K562 (cell line): ENCODE measurements around the gene LIPH. TPM values are rescaled to one million over a fixed set of nuclear protein-coding genes. Genes with fewer than 3 reads are reported as not detected.
"Not testable (repeated sequence)": the region's sequence is repeated elsewhere in the genome, so short reads cannot be mapped to it uniquely, and the experiment has no call there.

Source experiments
- ATAC-seq: fragments of 200-7000 bp; cut with Tn5 transposase; 3 replicates; pipeline ENCODE4 v1.9.1; 2020; ENCODE audit warnings: moderate library complexity
- BruUV-seq: library from RNA; stranded (reverse); fragments of 400-500 nt; replicated peaks from 2 replicates; lab custom pipeline; 2021; lab: Mats Ljungman, UMichigan
- CTCF ChIA-PET: fragments of 300-600 bp; formaldehyde crosslinking; extraction: SDS; loops from one replicate; lab custom pipeline; 2021; ENCODE audit warnings: low intra/inter-chr PET ratio; lab: Yijun Ruan, JAX
- POLR2A ChIA-PET: fragments of 300-600, 350-650 bp; sonication (Branson Sonifier 250); formaldehyde crosslinking; extraction: SDS; loops from one replicate; lab custom pipeline; 2021; ENCODE audit warnings: antibody characterized with exemption, inconsistent platforms; lab: Yijun Ruan, JAX
- DNase-seq, 4 experiments: peaks; one replicate each; pipeline versions ENCODE4 v3.0.0 to v3.0.0-alpha.2; 2011 to 2018; ENCODE audit warnings: low spot score in 3 of 4, mixed read lengths in 3 of 4; ENCODE audit errors: extremely low read depth in 1 of 4
- FAIRE-seq: peaks from 2 replicates; lab custom pipeline; 2011; peaks lifted over from hg19 to GRCh38; lab: Jason Lieb, UNC
- H2AFZ ChIP-seq: 2 replicates; pipeline ENCODE4 v1.6.0; 2011; ENCODE audit warnings: low read depth, low read length, control low read depth, inconsistent platforms
- H3K27ac ChIP-seq: fragments of 200-600 bp; 3 replicates; pipeline ENCODE4 v1.8.0; 2011; ENCODE audit warnings: low read depth, mild to moderate bottlenecking, control low read depth, inconsistent platforms, low read length, moderate library complexity, mixed read lengths; ENCODE audit errors: extremely low read depth
- H3K27me3 ChIP-seq, 2 experiments: fragments of 300-600 bp in 1 of 2; 2 replicates in 1 of 2; 3 replicates in 1 of 2; pipeline versions ENCODE4 v1.6.0 to v1.8.0; 2011; ENCODE audit warnings: inconsistent platforms in 2 of 2, low read length in 2 of 2, mild to moderate bottlenecking in 1 of 2, mixed read lengths in 1 of 2, moderate library complexity in 1 of 2; ENCODE audit not compliant: control insufficient read depth in 2 of 2, insufficient read depth in 2 of 2
- H3K36me3 ChIP-seq: fragments of 300-600 bp; 3 replicates; pipeline ENCODE4 v1.8.0; 2011; ENCODE audit warnings: mild to moderate bottlenecking, low read length, inconsistent platforms; ENCODE audit not compliant: control insufficient read depth, insufficient read depth
- H3K4me1 ChIP-seq, 2 experiments: fragments of 200-600 bp in 1 of 2; replicated peaks in 1 of 2; 2 replicates in 1 of 2; 3 replicates in 1 of 2; pipeline versions ENCODE4 v1.5.1 to v1.8.0; 2011; ENCODE audit warnings: inconsistent platforms in 2 of 2, low read length in 2 of 2, mild to moderate bottlenecking in 1 of 2, mixed read lengths in 1 of 2, moderate library complexity in 1 of 2; ENCODE audit not compliant: control insufficient read depth in 2 of 2, insufficient read depth in 2 of 2
- H3K4me2 ChIP-seq: 2 replicates; pipeline ENCODE4 v1.6.1; 2011; ENCODE audit warnings: low read length, control low read depth, inconsistent platforms, mixed read lengths; ENCODE audit not compliant: insufficient read depth
- H3K4me3 ChIP-seq: fragments of 200-600 bp; sonication (generic), shearing (Covaris generic); 2 replicates; pipeline ENCODE4 v1.5.1; 2016; ENCODE audit warnings: control low read depth, inconsistent platforms
- H3K79me2 ChIP-seq: fragments of 200-600 bp; 3 replicates; pipeline ENCODE4 v1.8.0; 2011; ENCODE audit warnings: low read length, inconsistent platforms; ENCODE audit not compliant: control insufficient read depth, insufficient read depth
- H3K9ac ChIP-seq, 2 experiments: 2 replicates each; pipeline versions ENCODE4 v1.6.0 to v1.6.1; 2011; ENCODE audit warnings: low read depth in 2 of 2, low read length in 2 of 2, control low read depth in 1 of 2, inconsistent platforms in 1 of 2, mild to moderate bottlenecking in 1 of 2, mixed read lengths in 1 of 2; ENCODE audit not compliant: insufficient read depth in 1 of 2
- H3K9me1 ChIP-seq: one replicate; pipeline ENCODE4 v1.6.0; 2011; ENCODE audit warnings: inconsistent platforms, mild to moderate bottlenecking, low read length, moderate library complexity; ENCODE audit not compliant: control insufficient read depth, insufficient read depth
- H3K9me3 ChIP-seq: replicated peaks from 2 replicates; pipeline ENCODE4 v1.5.1; 2011; ENCODE audit warnings: low read depth, low read length, inconsistent platforms; ENCODE audit not compliant: control insufficient read depth, insufficient read depth
- H4K20me1 ChIP-seq: replicated peaks from 2 replicates; pipeline ENCODE4 v1.6.1; 2011; ENCODE audit warnings: low read length, inconsistent platforms, mixed read lengths; ENCODE audit not compliant: control insufficient read depth, insufficient read depth
- BCOR ChIP-seq: fragments of 450-650 bp; IDR thresholded peaks from 2 replicates; pipeline ENCODE4 v1.6.1; 2016
- CCAR2 ChIP-seq: fragments of 200-400 bp; formaldehyde crosslinking; IDR thresholded peaks from 2 replicates; pipeline ENCODE4 v1.6.1; 2017; ENCODE audit warnings: mild to moderate bottlenecking, low read depth, low read length
- CHD4 ChIP-seq: fragments of 200-600 bp; sonication (generic); IDR thresholded peaks from 3 replicates; pipeline ENCODE4 v1.6.1; 2012; ENCODE audit warnings: low read depth, mild to moderate bottlenecking, mixed read lengths, low read length, inconsistent platforms; ENCODE audit not compliant: insufficient read depth, insufficient replicate concordance, poor library complexity, severe bottlenecking
- ELF4 ChIP-seq: fragments of 450-650 bp; formaldehyde crosslinking; IDR thresholded peaks from 2 replicates; pipeline ENCODE4 v1.4.0; 2022; ENCODE audit warnings: missing genetic modification characterization
- EP400 ChIP-seq: fragments of 450-650 bp; IDR thresholded peaks from 2 replicates; pipeline ENCODE4 v1.6.1; 2017; ENCODE audit warnings: antibody characterized with exemption, mild to moderate bottlenecking, moderate library complexity
- KDM1A ChIP-seq, 2 experiments: fragments of 450-650 bp; IDR thresholded peaks; 2 replicates each; pipeline ENCODE4 v1.6.1; 2016; ENCODE audit warnings: mild to moderate bottlenecking in 2 of 2
- MAFG ChIP-seq: fragments of 450-650 bp; conservative IDR thresholded peaks from 2 replicates; pipeline ENCODE4 v1.6.1; 2016; ENCODE audit warnings: missing genetic modification characterization, missing compliant biosample characterization
- POLR3A ChIP-seq: IDR thresholded peaks from 2 replicates; pipeline ENCODE4 v1.6.1; 2011; ENCODE audit warnings: borderline replicate concordance, mild to moderate bottlenecking, moderate library complexity; ENCODE audit not compliant: insufficient read length, insufficient read depth; ENCODE audit errors: extremely low read depth
- RBM25 ChIP-seq: fragments of 200-400 bp; formaldehyde crosslinking; IDR thresholded peaks from 2 replicates; pipeline ENCODE4 v1.6.1; 2018; ENCODE audit warnings: low read length, low read depth, moderate library complexity; ENCODE audit not compliant: severe bottlenecking
- SIRT6 ChIP-seq: IDR thresholded peaks from one replicate; pipeline ENCODE4 v1.6.1; 2012; ENCODE audit warnings: low read depth, mild to moderate bottlenecking, control low read depth, inconsistent platforms, low read length, moderate library complexity
- SMARCA4 ChIP-seq: fragments of 450-650 bp; IDR thresholded peaks from 2 replicates; pipeline ENCODE4 v1.6.1; 2016
- SPI1 ChIP-seq: IDR thresholded peaks from 2 replicates; pipeline ENCODE4 v1.6.1; 2011; ENCODE audit warnings: low read depth, low read length, control low read depth, borderline replicate concordance
- ZFP36 ChIP-seq: fragments of 150-350 bp; IDR thresholded peaks from 2 replicates; pipeline ENCODE4 v1.6.1; 2018; ENCODE audit warnings: low read length, low read depth; ENCODE audit not compliant: partially characterized antibody
- ZFPM2 ChIP-seq: fragments of 250-450 bp; sonication (Bioruptor Pico); IDR thresholded peaks from 2 replicates; pipeline ENCODE4 v1.5.1; 2022; ENCODE audit warnings: mild to moderate bottlenecking
- ZNF121 ChIP-seq: sonication (generic); formaldehyde crosslinking; conservative IDR thresholded peaks from 2 replicates; pipeline ENCODE4 v1.8.0; 2022; ENCODE audit warnings: missing genetic modification reagents
- ZNF165 ChIP-seq: fragments of 250-450 bp; sonication (Bioruptor Pico); IDR thresholded peaks from 2 replicates; pipeline ENCODE4 v1.4.0; 2020; ENCODE audit warnings: borderline replicate concordance
- ZNF224 ChIP-seq: sonication (generic); formaldehyde crosslinking; IDR thresholded peaks from 2 replicates; pipeline ENCODE4 v1.8.0; 2022; ENCODE audit warnings: mild to moderate bottlenecking, missing genetic modification reagents
- WGBS: fragments of 100-300 bp; shearing (Covaris generic); methylation state at CpG from one replicate; pipeline ENCODE4 v1.1.6; 2016; ENCODE audit warnings: low coverage, mixed read lengths; ENCODE audit not compliant: insufficient coverage; ENCODE audit errors: missing lambda C conversion rate; 5-methylcytosine and 5-hydroxymethylcytosine counted together
- in situ Hi-C: fragments of 300-500 bp; cut with MboI; formaldehyde crosslinking; loops from 4 replicates; pipeline ENCODE4 v1.15.0; 2018; ENCODE audit warnings: inconsistent platforms, mixed read lengths
- intact Hi-C: fragments of 100-400 bp; cut with micrococcal nuclease; formaldehyde crosslinking; loops from 2 replicates; pipeline ENCODE4 v1.14.2; 2022
- polyA plus RNA-seq, 8 experiments: library from polyadenylated mRNA; depleted of rRNA in 4 of 8; stranded (reverse) in 5 of 8; unstranded in 3 of 8; fragments of >200 nt; fragmentation: Nextera tagmentation in 2 of 8; fragmentation: Illumina TruSeq in 1 of 8; extraction: Ambion mirVana in 2 of 8; extraction: Trizol in 1 of 8; gene quantifications; 2 replicates each; pipeline versions ENCODE4 v1.2.1 to v1.2.3, GENCODE V29; 2011 to 2014; ENCODE audit warnings: inconsistent platforms in 1 of 8, missing spikeins in 1 of 8
- total RNA-seq, 7 experiments: library from RNA; depleted of rRNA in 6 of 7; stranded (reverse); fragments of >200 nt in 6 of 7; fragmentation: Illumina TruSeq in 2 of 7; extraction: Trizol in 2 of 7; gene quantifications; 2 replicates each; pipeline versions ENCODE4 v1.2.1 to v1.2.3, GENCODE V29; 2011 to 2021; ENCODE audit warnings: low replicate concordance in 1 of 7
- TF ChIP-seq, protein P1 (sequence below), 2 experiments: fragments of 450-650 bp in 1 of 2; sonication (generic) in 1 of 2; formaldehyde crosslinking; conservative IDR thresholded peaks; 2 replicates each; pipeline versions ENCODE4 v1.4.0 to v1.8.1; 2020 to 2022; ENCODE audit warnings: mild to moderate bottlenecking in 1 of 2, missing genetic modification reagents in 1 of 2

LIPH gene
- total and polyA plus RNA-seq, 9 of the 15 experiments (the other 6 are each of a cell fraction or from before 2014, with no cell fraction given): 0.73 to 1.8 (median 1.3) TPM

DNA sequence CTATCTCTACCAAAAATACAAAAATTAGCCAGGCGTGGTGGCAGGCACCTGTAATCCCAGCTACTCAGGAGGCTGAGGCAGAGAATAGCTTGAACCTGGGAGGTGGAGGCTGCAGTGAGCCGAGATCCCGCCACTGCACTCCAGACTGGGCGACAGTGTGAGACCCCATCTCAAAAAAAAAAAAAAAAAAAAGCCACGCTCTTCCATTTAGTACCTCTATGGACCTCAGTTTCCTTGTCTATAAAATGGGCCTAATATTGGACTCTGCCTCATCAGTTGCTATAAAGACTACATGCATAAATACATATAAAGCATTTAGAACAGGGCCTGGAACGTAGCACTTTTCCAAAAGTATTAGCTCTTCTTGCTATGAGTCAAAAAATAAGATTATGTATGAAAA is 77.5 kb downstream of the LIPH start:
- BruUV-seq, H4K20me1 ChIP-seq, CTCF ChIA-PET: not testable (repeated sequence)

DNA sequence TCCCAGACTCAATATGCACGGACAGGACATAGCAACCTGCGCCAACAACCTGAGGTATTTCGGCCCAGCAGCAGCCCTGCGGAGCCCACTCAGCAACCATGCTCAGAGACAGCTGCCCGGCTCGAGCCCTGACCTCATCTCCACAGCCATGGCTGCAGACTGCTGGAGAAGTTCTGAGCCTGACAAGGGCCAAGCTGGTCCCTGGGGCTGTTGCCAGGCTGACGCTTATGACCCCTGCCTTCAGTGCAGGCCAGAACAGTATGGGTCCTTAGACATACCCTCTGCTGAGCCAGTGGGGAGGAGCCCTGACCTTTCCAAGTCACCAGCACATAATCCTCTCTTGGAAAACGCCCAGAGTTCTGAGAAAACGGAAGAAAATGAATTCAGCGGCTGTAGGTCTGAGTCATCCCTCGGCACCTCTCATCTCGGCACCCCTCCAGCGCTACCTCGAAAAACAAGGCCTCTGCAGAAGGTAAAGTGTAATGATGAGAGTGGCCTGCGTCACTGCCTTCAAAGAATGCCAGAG is 79.0 kb downstream of the LIPH start:
- no peaks in the 10 kb centered on the region for H3K9me3 ChIP-seq
- FAIRE-seq (peak; percentile 100), ATAC-seq (peak; percentile 93), DNase-seq (peak; percentile 75 to 96 (median 83))
- in situ Hi-C loops: no loop called here
- BruUV-seq: no TSS peak
- WGBS: 13% methylated on average over 14 of the region's 15 CpGs
- H3K4me1 ChIP-seq: peaks cover 13 to 35% of the 10 kb centered on the region in 2 experiments
- intact Hi-C loops: no loop called here
- peaks cover 4% of the 10 kb centered on the region; the same call in 1 of the 3 replicates for H3K36me3 ChIP-seq
- POLR2A ChIA-PET: interaction anchor here (0.5 to 1.6 kb wide), 3 partner anchors 71 to 149 kb away, joined by 3 read pairs; partner anchors contain the start of gene SENP2
- H3K4me3 ChIP-seq: no peak overlapping the region; the same call in 1 of the 2 replicates
- H3K9ac ChIP-seq: peak overlapping the region; percentile 45 to 87
- H3K27ac ChIP-seq: peak overlapping the region; percentile 79
- no peaks in the 10 kb centered on the region for H3K9me1 ChIP-seq
- H3K27me3 ChIP-seq: no peaks in the 10 kb centered on the region
- H3K4me2 ChIP-seq: peak overlapping the region; percentile 81
- no peaks in the 10 kb centered on the region; the same call in 2 of the 3 replicates for H3K79me2 ChIP-seq
- no peaks in the 10 kb centered on the region for H4K20me1 ChIP-seq
- H2AFZ ChIP-seq: peak overlapping the region; percentile 78
- CTCF ChIA-PET: no interaction called here
- TF ChIP-seq SPI1 (no peak), BCOR (no peak), POLR3A (no peak), ZNF165 (CRISPR knock-in tag) (no peak), ELF4 (no peak), SIRT6 (no peak), ZFP36 (no peak), MAFG (tag) (peak; percentile 53; the same call in 1 of the 2 replicates), ZNF224 (CRISPR knock-in tag) (no peak), ZFPM2 (CRISPR knock-in tag) (no peak), SMARCA4 (peak; percentile 94), CCAR2 (no peak), EP400 (peak; percentile 48; the same call in 1 of the 2 replicates)
- TF ChIP-seq, protein P1, sequence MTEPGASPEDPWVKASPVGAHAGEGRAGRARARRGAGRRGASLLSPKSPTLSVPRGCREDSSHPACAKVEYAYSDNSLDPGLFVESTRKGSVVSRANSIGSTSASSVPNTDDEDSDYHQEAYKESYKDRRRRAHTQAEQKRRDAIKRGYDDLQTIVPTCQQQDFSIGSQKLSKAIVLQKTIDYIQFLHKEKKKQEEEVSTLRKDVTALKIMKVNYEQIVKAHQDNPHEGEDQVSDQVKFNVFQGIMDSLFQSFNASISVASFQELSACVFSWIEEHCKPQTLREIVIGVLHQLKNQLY (CRISPR knock-in tag; conservative IDR thresholded peaks at IDR 0.05): no peak

More for the DNA sequence above, 77.5 kb downstream of the LIPH start:
- ATAC-seq, intact Hi-C loops, H3K9ac ChIP-seq, H3K27me3 ChIP-seq, H3K79me2 ChIP-seq, H3K36me3 ChIP-seq, FAIRE-seq, H3K9me1 ChIP-seq, DNase-seq, H3K9me3 ChIP-seq, H3K27ac ChIP-seq, in situ Hi-C loops, H3K4me2 ChIP-seq, H3K4me3 ChIP-seq, H2AFZ ChIP-seq: not testable (repeated sequence)
- TF ChIP-seq ZNF121 (CRISPR knock-in tag) (peak; percentile 58; the same call in 1 of the 2 replicates), KDM1A (IDR thresholded peaks at IDR 0.05) (peak; percentile 43 to 56; a peak in 1 of 4 replicates), RBM25 (peak; percentile 84), CHD4 (peak; percentile 56), BCOR (peak; percentile 94)
- WGBS: 95% methylated on average over 6 of the region's 6 CpGs
- POLR2A ChIA-PET: interaction anchor here (0.7 to 1.6 kb wide), 3 partner anchors 8 to 290 kb away, joined by 3 to 6 read pairs (median 3); no protein-coding TSS in a partner anchor
- H3K4me1 ChIP-seq: peaks cover 13 to 35% of the 10 kb centered on the region in 2 experiments
